GM21515 (cell line): ENCODE measurements around the gene GMPPB.

Source experiments
- ATAC-seq: cut with Tn5 transposase; IDR thresholded peaks from one replicate; pipeline ENCODE4 v1.9.1; 2021; ENCODE audit not compliant: unreplicated experiment

GMPPB gene

GRCh38 chr3:49673121-49673714 lies 50.5 kb downstream of the GMPPB start:
- no peak for ATAC-seq

- no peak for ATAC-seq
Measured at GRCh38 chr3:49671291-49672288, 52.2 kb downstream of the GMPPB start.

GRCh38 chr3:49670940-49671290 lies 52.8 kb downstream of the GMPPB start:
- no peak for ATAC-seq
